GM21381 (cell line): ENCODE results near the gene EPN3.

Experiments used
- ATAC-seq: cut with Tn5 transposase; IDR thresholded peaks from one replicate; pipeline ENCODE4 v1.9.1; 2021; ENCODE audit warnings: mild to moderate bottlenecking, moderate library complexity; ENCODE audit not compliant: unreplicated experiment

The EPN3 gene

GRCh38 chr17:50585346-50585745 lies 52.8 kb downstream of the EPN3 start:
- ATAC-seq: no peak

- ATAC-seq: no peak
Observed at GRCh38 chr17:50585891-50586290, 53.4 kb downstream of the EPN3 start.

DNA sequence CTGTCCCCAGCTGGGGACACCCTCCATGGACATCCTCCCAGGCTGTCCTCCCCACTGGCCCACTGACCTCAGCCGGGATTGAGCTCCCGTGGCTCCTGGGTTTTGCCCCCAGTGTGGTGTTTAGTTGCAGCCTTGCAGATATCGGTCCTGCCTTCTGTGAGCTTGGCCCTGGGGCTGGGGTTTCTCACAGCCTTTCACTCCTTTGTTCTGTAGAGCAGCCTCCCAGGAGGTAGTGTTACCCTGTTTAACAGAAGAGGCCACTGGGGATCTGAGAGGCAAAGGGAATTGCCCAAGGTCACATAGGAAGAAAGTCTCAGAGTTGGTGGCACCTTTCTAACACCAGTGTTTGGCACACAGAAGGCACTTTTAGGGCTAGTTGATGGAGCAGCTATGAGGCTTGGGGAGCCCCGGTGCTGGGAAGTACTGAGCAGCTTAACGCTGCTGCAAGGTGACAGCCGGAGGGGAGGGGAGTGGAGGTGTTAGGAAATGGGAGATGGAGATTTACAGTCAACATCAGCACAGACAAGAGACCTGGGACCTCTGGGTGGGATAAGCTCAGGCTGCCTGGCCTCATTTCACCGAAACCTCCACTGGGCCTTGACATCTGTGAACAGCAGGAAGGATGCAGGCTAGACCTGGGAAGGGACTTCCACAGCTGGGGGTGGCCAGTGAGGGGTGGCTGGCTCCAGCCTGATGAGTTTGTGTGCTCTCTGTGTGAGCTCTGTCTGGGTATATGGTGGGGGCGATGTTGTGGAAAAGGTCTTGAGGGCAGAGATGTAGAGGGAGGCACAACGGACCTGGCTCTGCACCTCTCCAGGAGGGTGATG lies 54.1 kb downstream of the EPN3 start:
- ATAC-seq: no peak

DNA sequence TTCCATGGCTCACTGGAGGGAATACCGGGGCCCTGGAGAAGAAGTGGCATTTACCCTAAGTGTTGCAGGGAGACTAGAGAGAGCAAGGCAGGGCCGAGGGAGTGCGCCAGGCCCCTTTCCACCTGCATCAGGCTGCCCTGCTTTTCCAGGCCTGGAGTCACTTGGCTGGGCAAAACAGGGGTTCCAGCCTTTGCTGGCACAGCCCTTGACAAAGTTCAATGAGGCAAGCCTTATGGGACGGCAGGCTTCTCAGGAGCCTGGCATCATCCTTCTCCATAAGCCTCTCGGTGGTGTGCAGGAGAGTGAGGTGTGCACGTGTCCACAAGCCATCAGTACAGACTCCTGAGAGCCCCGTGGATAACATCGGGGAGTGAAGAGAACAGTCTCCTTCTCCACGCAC lies 55.0 kb downstream of the EPN3 start:
- no peak for ATAC-seq

- ATAC-seq: no peak
Observed at GRCh38 chr17:50588391-50589049, 56.0 kb downstream of the EPN3 start.

DNA sequence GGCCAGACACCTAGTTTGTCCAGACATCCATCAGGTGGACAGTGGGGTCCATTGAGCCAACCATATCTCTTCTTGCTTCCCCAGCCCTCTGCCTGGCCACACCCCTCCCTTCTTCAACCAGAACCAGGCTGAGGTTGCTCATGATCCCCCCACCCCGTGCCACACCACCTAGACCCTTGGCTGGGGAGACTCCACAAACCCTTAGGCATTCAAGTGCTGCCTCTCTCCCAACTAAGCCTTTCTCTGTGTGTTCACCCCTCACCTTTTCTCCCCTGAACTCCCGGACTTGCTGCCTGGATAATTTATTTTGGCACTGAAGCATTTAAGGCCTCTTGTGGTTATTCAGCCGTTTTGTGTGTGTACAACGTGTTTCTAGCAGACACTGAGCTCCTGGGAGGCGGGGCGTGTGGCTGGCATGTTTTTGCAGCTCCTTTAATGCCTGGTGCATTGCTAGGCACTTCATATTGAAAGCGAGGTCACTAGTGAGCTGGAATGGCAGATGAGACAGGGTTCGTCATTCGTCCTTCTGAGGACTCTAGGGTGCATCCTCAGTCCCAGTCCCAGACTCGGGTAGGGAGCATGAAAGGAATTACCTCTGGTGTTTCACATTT lies 56.7 kb downstream of the EPN3 start:
- no peak for ATAC-seq

DNA sequence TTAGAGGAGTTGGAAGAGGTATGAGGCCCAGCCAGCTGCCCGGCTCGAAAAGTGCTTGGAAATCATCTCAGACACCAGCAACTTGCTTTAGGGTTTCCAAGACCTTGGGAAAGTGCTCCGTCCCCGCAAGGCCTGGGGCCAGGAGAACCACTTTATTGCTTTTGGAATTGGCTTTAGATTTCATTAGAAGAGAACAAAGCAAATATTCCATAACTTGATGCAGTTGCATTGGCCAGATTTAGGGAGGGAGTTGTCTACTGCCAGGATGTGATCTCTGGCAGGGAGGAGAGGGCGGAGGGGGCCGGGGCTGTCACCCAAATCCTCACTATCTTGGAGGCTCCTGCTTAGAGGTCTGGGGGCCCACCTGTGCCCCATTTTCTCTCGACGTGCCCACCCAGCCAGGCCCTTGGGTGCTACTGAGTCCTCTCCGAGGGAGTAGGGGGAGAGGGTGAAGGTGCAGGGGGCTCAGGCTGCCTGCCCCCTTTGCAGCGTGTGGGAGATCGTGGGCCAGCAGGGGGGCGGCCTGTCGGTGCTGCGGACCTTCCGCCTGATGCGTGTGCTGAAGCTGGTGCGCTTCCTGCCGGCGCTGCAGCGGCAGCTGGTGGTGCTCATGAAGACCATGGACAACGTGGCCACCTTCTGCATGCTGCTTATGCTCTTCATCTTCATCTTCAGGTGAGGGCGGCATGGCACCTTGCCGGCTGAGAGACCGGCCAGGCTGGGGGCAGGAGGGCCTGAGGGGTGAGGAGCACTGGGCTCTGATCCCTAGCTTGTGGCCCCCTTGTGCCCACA lies 58.6 kb downstream of the EPN3 start:
- ATAC-seq: no peak

GRCh38 chr17:50593321-50593720 lies 60.8 kb downstream of the EPN3 start:
- ATAC-seq: no peak
